NCI-H748 (cell line): ENCODE measurements around the gene STARD13.

ENCODE experiments used
- DNase-seq: peaks from one replicate; lab custom pipeline; 2025; ENCODE audit not compliant: unreplicated experiment; lab: John Stamatoyannopoulos, UW

Gene STARD13

DNA sequence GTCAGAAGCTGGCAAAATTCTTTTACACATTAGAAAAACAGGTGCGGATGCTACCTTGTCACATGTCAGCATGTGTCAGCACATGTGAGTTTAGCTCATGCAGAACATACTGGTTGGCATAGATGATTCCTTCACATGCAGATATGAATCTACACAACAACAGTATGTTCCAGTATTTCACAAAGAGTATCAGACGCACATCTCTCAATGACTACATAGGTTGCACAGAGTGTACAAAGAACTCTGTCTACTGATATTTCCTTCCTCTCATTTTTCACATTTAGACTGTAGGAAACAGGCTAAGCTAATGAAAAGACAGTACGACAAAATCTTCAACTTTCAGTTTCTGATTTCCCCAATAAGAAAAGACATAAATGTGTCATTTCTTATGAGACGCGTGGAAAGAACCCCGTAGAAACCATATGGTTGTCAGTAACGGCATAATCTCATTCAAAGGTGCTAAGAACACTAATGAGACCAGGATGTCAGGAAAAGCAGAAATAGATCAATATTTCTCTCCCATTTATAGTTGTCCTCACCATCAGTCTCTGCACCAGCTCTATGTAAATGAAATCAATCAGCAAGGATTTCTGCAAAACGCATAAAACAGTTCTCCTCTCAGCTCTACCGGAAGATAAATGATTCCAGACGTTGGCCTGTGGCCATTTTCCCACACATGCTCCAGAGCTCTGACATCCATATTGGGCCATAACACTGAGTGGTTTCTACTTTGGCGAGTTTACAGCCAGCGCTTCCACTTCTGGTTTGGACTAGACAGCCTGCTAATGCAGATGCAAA lies 81.2 kb downstream of the STARD13 start:
- no peak for DNase-seq

GRCh38 chr13:33202644-33203169 lies 82.8 kb downstream of the STARD13 start:
- DNase-seq: no peak

GRCh38 chr13:33201659-33202058 lies 83.9 kb downstream of the STARD13 start:
- DNase-seq: no peak

- DNase-seq: no peak
Observed at GRCh38 chr13:33199289-33199850, 86.2 kb downstream of the STARD13 start.

GRCh38 chr13:33197541-33197971 lies 88.0 kb downstream of the STARD13 start:
- DNase-seq: no peak

GRCh38 chr13:33196767-33197166 lies 88.8 kb downstream of the STARD13 start:
- DNase-seq: no peak

DNA sequence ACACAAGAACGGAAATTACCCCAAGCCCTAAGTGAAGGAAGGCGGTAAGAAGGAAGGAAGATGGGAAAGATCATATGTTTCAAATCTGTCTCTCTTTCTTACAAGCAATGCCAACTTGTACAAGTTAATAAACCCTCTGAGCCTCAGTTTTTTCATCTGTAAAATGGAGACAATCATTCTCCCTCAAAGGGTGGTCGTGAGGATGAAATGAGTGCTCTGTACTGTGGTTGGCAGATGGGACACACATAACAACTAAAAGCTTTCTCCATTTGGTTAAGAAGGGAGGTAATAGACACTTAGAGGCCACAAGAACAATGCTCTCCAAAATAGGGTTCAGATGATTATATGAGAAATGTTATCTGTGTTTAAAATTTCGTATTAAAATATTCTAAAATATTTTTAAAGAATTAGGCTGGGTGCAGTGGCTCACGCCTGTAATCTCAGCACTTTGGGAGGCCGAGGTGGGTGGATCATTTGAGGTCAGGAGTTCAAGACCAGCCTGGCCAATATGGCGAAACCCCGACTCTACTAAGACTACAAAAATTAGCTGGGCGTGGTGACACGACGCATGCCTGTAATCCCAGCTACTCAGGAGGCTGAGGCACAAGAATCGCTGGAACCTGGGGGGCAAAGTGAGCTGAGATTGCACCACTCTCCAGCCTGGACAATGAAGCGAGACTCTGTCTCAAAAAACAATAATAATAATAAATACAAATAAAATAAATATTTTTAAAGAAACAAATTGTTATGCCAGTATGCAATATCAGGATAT lies 89.7 kb downstream of the STARD13 start:
- DNase-seq: no peak

DNA sequence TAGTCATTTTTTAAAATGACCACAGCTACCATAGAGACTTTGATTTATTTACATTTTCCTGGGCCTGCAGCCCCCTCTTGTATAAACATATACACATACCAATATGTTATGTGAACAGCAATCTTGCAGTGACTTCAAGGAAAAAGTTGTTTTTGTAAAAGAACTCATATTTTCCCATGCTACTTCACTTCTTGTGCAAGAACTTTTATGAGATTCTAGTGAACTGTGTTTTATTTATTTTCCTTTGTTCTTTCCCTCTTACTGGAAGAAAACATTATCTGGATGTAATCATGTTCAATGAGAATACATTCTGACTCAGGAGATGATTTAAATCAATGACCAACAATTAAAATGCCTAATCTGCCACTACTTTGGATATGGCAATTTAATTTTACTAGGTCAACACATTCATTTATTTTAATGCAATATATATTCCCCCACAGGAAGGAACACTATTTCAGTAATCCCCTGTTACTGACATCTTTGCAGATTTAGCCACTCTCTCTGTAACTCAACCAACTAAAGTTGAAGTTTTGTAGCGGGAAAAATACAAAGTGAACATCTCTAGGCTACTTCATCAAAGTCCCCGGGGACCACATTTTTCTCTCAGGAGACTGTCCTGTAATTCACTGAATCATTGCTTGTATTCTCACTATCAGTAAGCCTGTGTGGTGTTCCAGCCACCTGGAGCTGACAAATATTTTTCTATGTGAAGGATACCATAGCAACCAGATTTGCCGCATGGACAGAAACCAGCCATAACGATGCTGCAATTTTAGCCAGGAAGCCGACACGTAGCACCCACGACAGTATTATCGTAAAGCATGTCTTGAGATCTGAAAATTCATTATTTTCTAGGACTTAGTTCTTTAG lies 90.5 kb downstream of the STARD13 start:
- peak; percentile 97 for DNase-seq

- DNase-seq: no peak
Observed at GRCh38 chr13:33193428-33193974, 92.1 kb downstream of the STARD13 start.

DNA sequence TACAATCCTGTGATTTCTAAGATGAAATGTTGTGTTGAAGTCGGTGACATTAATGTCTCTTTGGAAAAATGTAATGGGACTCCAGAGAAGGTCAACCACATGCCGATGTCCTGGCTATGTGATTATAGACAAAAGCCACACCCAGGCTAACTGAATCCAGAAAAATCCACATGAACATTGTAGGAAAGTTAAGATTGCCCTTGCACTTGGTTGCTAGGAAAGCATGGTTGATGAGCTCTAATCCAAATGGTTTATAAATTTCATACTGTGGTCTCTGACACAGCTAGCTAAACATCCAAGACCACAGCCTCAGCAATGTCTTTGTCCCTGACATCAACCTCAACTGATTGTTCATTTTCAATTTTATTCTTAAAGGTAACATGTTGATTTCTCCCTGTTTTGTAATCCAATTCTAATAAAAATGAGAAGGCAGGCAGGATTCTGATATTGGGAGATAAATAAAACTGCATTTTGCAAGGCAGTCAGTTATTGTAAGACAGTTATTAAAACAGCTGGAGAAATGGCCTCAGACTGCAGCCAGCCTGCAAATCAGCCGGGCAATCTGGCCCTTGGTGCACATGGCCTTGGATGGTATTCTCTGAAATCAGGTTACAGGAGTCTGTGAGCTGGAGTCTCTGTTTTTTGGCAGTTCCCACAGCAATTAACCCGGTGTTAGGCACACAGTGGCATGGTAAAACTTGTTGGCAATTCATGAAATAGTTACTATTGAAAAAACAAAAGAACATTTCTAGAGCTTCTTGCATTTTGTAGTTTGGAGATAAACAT lies 93.9 kb downstream of the STARD13 start:
- DNase-seq: no peak

DNA sequence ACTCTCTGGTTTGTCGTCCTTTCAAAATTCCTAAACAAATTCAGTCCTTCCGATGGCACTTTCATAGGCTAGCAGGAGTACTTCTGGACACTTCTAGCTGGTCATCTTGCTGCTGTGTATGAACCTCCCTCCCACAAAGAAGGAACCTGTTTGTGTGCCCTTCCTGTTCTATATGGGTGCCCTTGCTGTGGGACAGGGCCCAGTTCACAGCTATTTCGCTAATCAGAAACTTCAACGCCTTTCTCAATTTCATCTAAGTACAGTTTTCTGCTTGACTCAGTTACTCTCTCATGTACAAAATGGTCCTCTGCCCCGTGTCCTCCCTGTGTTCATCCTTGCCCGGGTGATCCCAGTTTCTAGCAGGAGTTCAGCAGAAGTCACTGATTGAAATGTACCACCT lies 96.1 kb downstream of the STARD13 start:
- no peak for DNase-seq

- no peak for DNase-seq
Observed at GRCh38 chr13:33188093-33188882, 97.3 kb downstream of the STARD13 start.

- peak; percentile 38 for DNase-seq
Observed at GRCh38 chr13:33186861-33187291, 98.7 kb downstream of the STARD13 start.

- DNase-seq: no peak
Observed at GRCh38 chr13:33185853-33186252, 99.7 kb downstream of the STARD13 start.

- DNase-seq: no peak
Observed at GRCh38 chr13:33184530-33184929, 101.0 kb downstream of the STARD13 start.

GRCh38 chr13:33184112-33184490 lies 101.5 kb downstream of the STARD13 start:
- DNase-seq: no peak

- no peak for DNase-seq
Observed at GRCh38 chr13:33183431-33184111, 102.0 kb downstream of the STARD13 start.

DNA sequence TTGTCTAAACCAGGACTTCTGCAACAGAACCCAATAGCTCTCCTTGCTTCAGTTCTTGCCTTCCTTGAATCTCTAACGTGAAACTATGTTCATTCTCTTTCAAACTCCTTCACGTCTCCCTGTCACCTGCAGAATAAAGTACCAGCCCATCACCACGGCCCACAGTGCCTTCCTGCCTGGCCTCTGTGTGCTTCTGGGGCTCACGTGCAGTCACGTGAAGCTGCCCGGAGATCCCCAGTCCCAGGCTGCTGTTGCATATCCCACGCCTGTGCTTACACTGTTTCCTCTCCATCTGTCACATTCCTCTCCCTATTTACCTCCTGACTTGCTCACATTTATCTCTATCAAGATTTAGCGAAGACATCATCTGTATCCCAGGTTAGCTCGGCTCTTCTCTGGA lies 102.8 kb downstream of the STARD13 start:
- no peak for DNase-seq
